HG03045 (cell line): ENCODE results near the gene TSR3.

ENCODE experiments used
- ATAC-seq: cut with Tn5 transposase; IDR thresholded peaks from one replicate; pipeline ENCODE4 v1.9.1; 2021; ENCODE audit warnings: mild to moderate bottlenecking, moderate library complexity; ENCODE audit not compliant: unreplicated experiment

Gene TSR3

DNA sequence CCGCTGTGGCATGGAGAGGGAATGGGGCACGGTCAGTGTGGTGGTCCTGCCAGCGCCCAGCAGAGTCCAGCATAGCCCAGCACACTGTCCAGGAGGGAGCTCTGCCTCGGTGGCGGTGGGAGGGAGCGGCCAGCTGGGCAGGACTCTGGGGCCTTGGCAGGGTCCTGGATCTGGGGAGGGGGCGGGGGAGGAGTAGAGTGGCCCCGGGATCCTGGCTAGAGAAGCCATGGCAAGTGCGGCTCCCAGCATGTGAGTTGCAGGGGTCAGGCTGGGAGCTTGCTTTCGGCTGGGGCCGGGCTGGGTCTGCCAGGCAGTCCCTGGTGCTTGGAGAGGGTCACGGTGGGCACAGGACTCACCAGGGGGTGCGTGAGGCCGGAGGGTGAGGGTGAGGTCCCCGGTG, 3.9 kb upstream of the TSR3 start:
- no peak for ATAC-seq

DNA sequence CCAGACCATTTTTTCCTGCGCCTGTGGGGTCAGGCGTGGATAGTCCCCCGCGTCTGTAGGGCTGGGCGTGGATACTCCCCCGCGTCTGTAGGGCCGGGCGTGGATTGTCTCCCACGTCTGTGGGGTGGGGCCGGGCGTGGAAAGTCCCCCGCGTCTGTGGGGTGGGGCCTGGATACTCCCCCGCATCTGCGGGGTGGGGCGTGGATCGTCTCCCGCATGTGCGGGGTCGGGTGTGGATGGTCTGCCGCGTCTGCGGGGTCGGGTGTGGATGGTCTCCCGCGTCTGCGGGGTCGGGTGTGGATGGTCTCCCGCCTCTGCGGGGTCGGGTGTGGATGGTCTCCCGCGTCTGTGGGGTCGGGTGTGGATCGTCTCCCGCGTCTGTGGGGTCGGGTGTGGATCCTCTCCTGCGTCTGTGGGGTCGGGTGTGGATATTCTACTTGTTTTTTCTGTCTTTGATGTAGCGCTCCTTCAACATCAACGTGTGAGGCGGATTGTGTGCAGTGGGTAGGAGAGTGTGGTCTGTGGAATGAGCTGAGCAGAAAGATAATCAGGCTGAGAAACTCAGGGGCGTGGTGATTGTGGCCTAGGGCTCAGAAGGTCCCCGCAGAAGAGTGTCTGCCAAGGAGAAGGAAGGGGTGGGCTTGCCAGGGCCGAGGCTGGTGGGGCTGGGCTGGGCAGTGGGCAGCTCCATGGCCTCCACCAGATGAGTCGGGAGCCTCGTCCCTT, 3.3 kb upstream of the TSR3 start:
- ATAC-seq = no peak

DNA sequence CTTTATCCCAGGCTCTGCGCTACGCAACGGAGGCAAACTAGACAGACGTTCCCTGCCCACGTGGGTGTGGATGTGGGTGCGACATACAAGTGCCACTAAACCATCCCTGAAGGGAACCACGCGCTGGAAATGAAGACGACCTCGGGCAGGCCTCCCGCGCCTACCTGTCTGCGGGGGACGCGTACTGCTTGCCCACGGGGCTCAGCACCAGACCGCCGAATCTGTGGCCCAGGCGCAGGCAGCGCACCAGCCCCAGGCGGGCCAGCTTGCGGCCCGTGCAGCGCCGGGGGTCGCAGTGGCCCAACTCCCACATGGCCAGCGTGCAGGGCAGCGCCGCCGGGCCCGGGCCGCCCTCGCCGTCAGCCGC, 480 bp downstream of the TSR3 start:
- ATAC-seq = peak; percentile 23

DNA sequence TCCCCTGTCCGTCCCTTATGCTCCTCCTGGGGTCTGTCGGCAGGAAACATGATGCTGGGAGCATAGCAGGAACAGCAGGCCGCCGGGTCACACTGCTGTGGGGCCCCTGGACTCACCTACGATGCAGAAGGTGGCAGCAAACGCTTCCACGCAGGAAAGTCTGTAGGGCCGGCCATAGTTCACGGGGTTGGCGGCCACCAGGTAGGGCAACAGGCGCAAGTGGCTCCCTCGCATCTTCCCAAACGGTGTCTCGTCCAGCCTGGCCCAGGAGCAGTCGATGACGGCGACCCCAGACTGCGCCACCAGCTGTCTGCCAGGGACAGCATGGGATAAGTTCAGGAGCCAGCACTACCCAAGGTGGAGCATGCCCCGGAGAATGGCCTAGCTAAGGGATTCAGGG, 987 bp downstream of the TSR3 start:
- ATAC-seq = no peak

DNA sequence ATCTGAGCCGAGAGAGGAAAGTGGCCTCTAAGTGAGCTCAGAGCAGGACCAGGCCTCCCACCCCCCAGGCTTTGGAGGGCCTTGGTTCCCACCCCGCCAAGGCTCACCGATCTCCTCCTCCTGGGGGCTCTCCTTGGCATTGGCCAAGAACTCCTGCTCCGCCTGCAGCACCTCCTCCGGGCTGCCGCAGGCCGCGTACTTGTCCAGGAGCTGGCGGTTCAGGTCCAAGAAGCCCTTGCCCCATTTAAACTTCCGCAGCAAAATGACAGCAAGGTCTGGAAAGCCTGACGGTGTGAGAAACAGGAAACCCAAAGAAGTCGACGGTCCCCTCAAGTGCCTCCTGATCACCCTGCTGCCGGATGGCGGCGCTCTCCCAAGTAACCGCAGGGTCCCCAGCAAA, 1.7 kb downstream of the TSR3 start:
- no peak for ATAC-seq

DNA sequence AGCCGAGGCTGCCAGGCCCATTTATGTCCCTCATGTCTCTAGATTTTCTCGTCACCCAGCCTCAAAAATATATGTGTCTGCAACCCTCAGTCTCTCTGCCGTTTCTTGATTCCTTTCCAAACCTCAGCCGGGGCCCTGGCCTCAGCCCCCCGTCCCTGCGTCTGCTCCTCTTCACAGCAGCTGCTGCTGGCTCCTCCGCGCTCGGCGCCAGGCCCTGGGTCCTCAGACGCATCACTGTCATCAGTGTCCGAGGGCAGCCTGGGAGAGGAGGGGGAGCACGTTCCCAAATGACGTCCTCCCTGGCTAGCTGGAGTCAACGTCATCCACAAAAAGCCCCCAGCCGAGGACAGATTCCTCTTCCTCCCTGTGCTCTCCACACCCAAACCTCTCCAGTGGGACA, 2.3 kb downstream of the TSR3 start:
- ATAC-seq = no peak

DNA sequence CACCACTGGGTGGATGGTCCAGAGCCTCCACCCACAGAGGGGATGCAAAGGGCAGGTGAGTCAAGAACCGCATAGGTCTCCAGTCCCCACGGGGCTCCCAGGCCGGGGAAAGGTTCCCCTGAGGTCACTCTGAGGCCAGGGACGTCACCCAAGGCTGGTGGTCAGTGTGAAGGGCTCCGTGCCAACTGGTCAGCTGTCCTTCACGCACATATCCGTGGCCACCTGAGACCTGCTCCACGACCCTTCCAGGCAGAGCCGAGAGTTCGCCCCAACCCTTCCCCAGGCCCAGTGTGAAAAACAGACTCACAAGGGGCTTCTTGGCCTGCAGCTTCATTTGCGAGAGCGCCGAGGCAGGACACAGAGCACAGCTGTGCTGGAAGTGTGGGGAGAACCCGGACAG, 2.8 kb downstream of the TSR3 start:
- ATAC-seq = no peak

DNA sequence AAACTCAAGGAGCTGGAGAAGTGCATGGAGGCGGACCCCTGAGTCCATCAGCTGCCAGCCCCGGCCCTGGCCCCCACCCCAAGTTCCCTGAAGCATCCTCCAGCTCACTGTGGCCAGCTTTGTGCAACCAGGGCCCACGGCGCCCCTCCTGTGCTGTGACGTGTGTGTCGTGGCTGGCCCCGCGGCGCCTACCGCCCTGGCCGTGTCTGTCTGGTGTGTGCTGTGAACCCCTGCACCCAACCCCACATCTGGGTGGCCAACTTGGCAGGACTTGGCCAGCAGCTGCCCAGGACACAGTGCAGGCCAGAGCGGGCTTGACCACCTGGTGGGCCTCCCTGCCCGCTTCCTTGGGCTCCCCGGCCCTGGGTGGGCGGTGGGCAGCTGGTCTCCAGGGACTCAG, 3.2 kb downstream of the TSR3 start:
- no peak for ATAC-seq

DNA sequence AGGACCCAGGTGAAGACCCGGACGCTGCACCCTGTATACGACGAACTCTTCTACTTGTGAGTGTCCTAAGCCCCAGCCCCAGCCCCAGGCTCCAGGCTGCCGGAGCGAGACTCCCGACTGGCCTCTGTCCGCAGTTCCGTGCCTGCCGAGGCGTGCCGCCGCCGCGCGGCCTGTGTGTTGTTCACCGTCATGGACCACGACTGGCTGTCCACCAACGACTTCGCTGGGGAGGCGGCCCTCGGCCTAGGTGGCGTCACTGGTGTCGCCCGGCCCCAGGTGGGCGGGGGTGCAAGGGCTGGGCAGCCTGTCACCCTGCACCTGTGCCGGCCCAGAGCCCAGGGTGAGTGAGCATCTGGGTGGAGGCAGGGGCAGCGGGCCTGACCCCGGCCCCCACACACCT, 3.7 kb downstream of the TSR3 start:
- ATAC-seq = no peak

DNA sequence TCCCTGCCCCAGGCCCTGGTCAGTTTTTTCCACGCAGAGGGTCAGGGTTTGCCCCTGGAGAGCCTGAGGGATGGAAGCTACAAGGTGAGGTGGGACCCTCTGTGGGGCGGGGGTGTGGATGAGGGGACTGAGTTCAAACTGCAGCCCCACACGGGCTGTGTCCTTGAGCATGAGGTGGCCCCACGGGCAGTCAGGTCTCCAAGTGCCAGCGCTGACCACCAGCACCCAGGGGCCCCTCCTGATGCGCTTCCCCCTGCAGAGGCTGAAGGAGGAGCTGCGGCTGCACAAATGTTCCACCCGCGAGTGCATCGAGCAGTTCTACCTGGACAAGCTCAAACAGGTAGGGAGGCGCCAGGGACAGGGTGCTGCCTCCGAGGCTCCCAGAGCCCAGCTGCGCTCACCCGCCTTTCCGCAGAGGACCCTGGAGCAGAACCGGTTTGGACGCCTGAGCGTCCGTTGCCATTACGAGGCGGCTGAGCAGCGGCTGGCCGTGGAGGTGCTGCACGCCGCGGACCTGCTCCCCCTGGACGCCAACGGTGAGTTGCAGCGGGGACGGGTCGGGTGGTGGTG, 4.3 kb downstream of the TSR3 start:
- ATAC-seq = no peak

DNA sequence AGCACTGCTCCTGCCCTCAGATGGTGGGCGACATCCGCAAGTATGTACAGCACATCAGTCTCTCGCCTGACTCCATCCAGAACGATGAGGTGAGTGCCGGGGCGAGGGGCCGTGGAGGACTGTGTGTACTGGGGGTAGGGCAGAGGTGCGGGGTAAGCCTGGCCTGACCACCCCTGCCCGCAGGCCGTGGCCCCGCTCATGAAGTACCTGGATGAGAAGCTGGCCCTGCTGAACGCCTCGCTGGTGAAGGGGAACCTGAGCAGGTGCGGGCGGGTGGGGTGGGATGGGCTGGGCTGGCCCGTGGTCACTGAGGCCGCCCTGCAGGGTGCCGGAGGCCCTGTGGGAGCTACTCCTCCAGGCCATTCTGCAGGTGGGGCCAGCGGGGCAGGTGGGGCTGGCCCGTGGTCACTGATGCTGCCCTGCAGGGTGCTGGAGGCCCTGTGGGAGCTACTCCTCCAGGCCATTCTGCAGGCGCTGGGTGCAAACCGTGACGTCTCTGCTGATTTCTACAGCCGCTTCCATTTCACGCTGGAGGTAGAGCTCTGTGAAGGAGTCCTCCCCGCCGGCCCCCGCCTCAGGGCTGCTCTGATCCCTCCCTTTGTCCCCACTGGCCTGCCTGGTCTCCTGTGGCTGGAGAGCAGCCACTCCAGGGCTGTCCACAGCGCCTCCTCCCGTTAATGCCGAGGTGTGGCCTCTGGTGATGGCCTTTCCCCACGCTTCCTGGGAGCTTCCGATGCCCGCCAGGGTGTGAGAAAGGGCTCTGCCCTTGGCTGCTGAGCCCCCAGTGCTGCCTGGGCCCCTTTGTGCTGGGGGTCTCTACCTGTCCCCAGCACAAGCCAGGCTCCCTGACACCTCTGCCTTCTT, 5.0 kb downstream of the TSR3 start:
- no peak for ATAC-seq

DNA sequence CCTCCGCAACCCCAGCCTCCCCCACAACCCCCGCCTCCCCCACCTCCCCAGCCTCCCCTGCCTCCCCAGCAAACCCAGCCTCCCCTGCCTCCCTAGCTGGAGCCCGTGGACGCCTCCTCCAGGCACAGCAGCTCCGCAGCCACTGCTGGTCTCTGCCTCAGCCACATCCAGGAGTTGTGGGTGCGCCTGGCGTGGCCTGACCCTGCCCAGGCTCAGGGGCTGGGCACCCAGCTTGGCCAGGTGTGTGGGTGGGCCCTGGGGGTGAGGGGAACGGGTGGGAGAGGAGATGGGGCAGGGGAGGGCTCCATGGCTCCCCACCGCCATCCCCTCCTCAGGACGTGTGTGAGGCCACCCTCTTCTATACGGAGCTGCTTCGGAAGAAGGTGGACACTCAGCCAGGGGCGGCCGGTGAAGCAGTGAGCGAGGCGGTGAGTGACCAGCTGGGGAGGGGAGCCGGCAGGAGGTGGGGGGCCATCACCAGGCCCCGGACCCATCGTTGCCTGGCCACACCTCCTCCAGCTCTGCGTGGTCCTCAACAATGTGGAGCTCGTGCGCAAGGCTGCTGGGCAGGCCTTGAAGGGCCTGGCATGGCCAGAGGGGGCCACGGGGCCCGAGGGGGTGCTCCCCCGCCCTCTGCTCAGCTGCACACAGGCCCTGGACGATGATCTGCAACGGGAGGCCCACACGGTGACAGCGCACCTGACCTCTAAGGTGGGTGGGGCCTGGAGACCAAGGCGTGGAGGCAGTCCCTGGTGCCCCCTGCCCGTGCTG, 5.8 kb downstream of the TSR3 start:
- no peak for ATAC-seq

DNA sequence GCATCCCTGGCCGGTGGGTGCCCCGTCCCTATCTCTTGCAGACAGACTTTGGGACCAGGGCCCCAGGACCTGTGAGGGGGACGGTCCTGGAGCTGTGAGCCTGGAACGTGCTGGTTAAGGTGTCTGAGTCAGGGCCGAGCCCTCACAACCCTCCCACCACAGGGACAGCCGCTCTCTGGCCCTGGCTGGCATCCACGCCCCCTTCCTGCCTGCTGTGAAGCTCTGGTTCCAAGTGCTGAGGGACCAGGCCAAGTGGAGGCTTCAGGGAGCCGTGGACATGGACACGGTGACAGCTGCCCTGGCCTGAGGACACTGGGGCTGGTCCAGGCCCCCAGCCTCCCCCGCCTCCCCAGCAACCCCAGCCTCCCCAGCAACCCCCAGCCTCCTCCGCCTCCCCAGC, 6.6 kb downstream of the TSR3 start:
- no peak for ATAC-seq

DNA sequence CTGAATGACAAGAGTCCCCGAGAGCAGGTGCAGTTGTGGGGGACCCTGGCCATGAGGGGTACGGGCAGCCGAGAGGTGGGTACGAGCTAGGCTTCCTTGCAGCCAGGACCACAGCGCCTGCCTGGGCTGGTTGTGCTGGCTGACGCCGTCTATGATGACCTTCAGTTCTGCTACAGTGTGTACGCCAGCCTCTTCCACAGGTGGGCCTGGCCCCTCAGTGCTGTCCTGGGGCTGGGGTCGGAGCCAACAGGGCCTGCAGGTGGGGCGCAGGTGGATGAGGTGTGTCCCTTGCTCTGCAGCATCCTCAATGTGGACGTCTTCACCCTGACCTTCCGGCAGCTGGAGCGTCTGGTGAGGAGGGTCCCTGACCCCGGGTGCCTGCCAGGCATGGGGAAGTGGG, 7.2 kb downstream of the TSR3 start:
- ATAC-seq = no peak

DNA sequence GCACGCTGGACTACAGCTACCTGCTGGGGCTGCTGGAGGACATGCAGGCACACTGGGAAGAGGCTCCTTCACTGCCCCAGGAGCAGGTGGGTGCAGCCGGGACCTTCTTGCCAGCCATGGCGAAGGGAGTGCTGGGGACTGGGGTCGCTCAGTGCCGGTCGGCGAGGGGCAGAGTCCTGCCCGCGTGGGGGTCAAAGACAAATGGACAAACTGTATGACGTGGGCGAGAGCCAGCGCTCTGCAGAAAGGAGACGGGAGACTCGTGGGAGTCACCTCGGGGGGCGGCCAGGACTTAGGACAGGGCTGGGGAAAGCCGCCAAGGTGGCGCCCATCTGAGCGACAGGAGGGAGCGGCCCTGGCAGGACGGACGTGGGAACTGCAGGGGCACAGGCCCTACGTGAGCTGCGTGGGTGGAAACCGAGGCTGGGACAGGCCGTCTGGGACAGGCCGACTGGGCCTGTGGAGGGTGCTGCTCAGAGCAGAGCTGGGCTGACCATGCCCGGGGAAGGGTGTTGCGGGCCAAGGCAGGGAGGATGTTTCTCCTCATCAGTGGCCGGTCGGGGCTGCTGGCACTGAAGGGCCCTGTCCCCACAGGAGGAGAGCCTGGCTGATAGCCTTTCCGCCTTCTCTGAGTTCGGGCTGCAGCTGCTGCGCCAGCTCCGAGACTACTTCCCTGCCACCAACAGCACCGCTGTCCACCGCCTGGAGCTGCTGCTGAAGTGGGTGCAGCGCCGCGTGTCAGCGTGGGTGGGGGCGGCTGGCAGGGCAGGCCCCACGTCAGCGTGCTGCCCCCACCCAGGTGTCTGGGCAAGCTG, 8.0 kb downstream of the TSR3 start:
- ATAC-seq = no peak

DNA sequence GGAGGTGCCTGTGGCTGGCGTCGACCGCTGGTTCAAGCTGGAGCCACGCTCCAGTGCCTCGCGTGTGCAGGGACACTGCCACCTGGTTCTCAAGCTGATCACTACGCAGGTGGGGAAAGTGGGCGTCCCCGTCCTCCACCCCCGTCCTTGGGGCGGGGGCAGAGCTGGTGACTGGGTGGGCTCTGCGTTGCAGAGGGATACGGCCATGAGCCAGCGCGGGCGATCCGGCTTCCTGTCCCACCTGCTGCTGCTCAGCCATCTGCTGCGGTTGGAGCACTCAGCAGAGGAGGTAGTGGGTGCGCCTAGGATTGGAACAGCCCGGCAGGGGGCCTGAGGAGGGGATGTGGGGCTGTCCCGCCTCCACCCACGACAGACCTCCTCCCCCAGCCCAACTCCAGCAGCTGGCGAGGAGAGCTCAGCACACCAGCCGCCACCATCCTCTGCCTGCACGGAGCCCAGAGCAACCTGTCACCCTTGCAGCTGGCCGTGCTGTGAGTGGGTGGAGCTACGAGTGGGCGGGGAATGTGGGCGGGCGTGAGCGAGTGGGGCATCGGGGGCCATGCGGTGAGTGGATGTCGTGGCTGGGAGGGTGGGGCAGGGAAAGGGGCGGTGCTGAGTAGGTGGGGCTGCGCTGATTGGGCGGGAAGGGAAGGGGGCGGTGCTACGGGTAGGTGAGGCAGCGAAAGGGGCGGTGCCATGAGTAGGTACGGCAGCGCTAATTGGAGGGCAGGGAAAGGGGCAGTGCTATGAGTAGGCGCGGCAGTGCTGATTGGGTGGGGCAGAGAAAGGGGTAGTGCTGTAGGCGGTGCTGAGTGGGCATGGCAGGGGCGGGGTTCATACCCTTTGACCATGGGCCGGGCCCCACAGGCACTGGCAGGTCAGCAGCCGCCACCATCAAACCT, 8.9 kb downstream of the TSR3 start:
- ATAC-seq = peak; percentile 79

DNA sequence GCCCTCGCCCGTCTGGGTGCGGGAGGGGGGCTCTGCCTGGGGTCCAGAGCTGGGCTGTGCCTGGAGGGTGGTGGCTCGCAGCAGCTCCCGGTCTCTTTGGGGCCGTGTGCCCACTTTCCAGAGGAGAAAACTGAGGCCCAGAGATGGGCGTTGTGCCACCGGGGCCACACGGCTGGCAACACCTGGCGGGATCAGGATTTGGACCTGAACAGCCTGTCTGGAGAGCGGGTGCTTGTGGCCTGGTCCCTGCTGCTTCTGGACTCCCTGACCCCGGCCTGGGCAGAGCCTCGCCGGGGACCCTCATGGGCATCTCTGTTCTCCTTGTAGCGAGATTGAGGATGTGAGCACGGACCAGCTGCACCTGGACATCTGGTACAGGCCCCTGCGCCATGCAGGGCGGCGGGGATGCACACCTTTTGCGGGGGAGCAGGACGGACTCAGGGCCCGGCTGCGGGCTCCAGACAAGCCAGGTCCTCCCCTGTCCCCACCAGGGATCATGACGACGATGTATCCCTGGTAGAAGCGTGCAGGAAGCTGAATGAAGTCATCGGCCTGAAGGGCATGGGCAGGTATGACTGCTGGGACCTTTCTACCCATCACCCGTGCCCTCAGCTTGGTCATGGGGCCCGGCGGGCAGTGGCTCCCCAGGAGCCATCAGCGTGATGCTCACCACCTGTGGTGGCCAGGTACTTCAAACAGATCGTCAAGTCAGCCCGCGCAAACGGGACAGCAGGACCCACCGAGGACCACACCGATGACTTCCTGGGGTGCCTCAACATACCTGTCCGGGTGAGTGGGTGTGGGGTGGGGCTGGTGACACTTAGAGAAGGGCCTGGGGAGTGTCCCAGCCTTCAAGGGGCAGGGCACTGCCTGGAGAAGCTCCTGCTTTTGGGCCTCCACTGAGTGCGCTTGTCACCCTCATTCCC, 9.9 kb downstream of the TSR3 start:
- ATAC-seq = no peak

DNA sequence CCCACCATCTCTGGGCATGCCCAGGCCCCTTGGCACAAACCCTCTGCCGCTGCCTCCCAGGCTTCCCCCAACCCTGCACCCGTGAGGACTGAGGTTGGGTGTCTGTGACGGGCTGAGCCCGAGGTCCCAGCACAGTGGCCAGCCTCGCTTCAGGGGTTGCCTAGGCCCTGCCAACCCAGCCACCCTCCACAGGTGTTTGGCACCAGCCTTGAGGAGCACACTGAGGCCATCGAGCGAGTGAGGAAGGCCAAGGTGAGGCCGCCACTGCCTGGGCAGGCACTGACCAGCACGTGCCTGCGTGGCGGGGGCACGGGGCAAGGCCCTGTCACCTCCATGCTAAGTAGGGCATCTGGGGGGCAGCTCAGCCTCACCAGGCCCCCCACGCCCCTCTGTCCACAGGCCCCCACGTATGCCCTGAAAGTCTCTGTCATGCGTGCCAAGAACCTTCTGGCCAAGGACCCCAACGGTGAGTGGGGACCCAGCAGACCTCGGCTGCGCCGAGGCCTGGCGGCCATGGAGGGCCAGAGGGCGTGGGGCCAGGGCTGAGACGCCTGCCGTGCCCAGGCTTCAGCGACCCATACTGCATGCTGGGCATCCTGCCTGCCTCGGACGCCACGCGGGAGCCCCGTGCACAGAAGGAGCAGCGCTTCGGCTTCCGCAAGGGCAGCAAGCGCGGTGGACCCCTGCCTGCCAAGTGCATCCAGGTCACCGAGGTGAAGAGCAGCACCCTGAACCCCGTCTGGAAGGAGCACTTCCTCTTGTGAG, 10.8 kb downstream of the TSR3 start:
- ATAC-seq = no peak
